AG10803 (cell line): ENCODE data around the gene KRT34.

Experiments
- DNase-seq: peaks from one replicate; pipeline ENCODE4 v3.0.0; 2010; ENCODE audit warnings: low read depth
- H3K4me3 ChIP-seq: 2 replicates; pipeline ENCODE4 v1.5.1; 2011; ENCODE audit warnings: mild to moderate bottlenecking, low read length, control low read depth
- TF ChIP-seq, protein P1 (sequence below): conservative IDR thresholded peaks from 2 replicates; pipeline ENCODE4 v1.5.1; 2011; ENCODE audit warnings: mild to moderate bottlenecking, low read length, control low read depth, inconsistent platforms

KRT34 gene

DNA sequence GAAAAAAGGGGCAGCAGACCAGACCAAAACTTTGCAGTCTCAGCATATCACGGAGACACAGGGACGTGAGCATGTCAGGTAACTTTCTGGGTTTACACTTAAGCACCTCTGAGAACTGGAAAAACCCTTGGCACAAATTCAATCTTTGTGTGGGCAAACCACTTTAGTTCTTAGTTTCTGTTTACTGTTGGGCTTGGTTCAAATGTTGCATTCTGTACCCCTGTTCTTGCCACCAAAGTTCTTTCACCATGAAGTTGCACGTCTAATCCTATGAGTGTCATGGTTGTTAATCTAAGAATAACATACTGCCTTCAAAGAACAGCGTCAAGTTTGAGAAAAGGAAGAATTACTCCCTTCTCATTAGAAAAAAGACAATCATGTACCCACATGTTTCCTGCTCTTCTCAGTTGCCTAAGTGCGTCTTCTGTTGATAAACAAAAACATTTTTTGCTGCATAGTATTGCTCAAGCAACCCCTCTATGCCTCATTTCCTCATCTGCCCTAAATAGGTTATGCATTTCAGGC lies 43.1 kb downstream of the KRT34 start:
- TF ChIP-seq, protein P1, sequence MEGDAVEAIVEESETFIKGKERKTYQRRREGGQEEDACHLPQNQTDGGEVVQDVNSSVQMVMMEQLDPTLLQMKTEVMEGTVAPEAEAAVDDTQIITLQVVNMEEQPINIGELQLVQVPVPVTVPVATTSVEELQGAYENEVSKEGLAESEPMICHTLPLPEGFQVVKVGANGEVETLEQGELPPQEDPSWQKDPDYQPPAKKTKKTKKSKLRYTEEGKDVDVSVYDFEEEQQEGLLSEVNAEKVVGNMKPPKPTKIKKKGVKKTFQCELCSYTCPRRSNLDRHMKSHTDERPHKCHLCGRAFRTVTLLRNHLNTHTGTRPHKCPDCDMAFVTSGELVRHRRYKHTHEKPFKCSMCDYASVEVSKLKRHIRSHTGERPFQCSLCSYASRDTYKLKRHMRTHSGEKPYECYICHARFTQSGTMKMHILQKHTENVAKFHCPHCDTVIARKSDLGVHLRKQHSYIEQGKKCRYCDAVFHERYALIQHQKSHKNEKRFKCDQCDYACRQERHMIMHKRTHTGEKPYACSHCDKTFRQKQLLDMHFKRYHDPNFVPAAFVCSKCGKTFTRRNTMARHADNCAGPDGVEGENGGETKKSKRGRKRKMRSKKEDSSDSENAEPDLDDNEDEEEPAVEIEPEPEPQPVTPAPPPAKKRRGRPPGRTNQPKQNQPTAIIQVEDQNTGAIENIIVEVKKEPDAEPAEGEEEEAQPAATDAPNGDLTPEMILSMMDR: no peak
- no peak overlapping the region for H3K4me3 ChIP-seq
- DNase-seq: peak; percentile 72

GRCh38 chr17:41335747-41336146 lies 46.4 kb downstream of the KRT34 start:
- no peak overlapping the region for H3K4me3 ChIP-seq
- no peak for DNase-seq
- TF ChIP-seq, protein P1: no peak

DNA sequence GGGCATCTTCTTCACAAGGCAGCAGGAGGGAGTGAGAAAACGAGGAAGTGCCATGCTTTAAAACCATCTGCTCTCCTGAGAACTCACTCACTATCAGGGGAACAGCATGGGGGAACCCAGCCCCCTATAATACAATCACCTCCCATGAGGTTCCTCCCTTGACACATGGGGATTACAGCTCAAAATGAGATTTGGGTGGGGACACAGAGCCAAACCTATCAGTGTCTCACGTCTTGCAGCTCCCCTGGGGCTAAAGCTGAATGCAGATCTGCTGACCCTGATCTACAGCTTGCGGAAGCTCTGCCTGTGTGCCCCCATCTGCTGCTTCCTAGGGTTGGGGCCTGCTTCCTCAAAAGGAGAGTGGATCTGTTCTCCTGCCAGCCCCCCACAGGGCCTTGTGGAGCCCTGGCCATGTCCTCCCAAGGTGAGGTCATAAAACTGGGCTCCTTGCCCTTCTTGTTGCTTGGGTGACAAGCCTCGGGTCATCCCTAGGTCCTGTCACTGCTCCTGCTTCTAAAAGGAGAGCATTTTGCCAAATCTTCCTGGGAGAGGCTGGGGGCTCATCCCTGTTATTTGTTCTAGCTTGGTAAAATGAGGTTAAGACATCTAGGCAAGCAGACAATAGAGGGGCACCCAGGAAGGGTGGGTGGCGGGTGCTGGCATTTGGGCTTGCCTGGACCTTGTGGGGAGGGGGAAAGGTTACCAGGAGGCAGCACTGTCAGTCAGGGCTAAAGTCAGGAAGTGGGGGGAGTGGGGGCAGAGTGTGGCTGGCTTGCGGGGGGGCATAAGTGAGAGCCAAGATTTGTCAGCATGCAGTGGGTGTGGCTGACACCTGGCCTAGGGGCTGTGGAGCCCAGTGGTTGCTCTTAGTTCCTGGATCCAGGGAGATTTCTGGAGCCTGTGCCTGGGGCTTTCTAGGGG lies 47.5 kb downstream of the KRT34 start:
- no peak overlapping the region for H3K4me3 ChIP-seq
- DNase-seq: no peak
- TF ChIP-seq, protein P1: no peak

- DNase-seq: no peak
These were observed 48.3 kb downstream of the KRT34 start for GRCh38 chr17:41333836-41334235.

DNA sequence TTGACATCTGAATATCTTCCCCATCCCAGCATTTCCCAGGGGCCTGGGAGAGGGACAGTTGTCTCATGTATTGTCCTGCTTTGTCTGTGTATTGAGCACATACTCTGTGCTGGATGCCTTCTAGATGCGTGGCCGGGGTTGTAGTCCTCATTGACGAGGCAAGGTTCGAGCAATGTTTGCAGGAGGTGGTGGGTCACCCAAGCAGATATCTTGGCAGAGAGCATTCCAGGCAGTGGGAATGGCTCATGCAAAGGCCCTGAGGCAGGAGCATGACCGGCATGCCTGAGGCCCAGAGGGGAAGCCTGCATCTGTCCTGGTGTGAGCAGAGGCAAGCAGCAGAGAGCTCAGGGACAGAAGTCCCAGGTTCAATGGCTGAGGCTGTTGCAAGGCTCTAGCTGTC lies 49.0 kb downstream of the KRT34 start:
- TF ChIP-seq, protein P1: no peak
- no peak for DNase-seq
- H3K4me3 ChIP-seq: no peak overlapping the region

More at GRCh38 chr17:41333836-41334235, 48.3 kb downstream of the KRT34 start:
- TF ChIP-seq, protein P1: no peak
- H3K4me3 ChIP-seq: no peak overlapping the region

DNA sequence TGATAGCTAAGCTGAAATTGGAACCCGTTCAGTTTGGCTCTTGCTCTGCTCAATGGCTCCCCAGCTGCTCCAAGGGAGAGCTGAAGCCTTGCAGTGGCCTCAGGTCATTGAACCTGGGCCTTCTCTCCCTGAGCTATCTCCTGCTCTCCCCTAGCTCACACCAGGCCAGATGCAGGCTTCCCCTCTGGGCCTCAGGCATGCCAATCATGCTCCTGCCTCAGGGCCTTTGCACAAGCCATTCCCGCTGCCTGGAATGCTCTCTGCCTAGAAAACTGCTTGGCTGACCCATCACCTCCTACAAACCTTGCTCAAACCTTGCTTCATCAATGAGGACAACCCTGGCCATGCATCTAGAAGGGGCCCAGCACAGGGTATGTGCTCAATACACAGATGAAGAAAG lies 49.9 kb downstream of the KRT34 start:
- no peak overlapping the region for H3K4me3 ChIP-seq
- TF ChIP-seq, protein P1: no peak
- DNase-seq: no peak

DNA sequence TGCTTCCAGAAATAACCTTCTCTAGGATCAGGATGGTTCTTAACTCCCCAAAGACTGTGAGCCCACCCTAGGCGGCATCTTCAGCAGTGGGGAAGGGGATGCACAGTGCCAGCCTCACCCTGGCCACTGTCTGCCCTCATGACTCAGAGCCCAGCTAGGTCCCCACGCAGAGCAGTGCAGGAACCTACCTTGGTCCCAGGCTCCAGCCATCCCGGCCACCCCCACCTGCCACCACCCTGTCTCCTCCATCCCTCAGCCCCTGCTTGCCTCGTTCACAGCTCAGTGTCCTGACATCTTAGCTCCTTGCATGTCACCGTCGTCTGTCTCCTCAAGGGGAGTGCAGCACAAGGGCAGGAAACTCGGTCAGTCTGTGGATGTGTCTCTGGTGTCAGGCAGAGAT lies 50.5 kb downstream of the KRT34 start:
- DNase-seq: no peak
- TF ChIP-seq, protein P1: no peak
- H3K4me3 ChIP-seq: no peak overlapping the region
